CD4-positive, alpha-beta T cell (primary cell): ENCODE results near the gene PUSL1. TPM values are rescaled to one million over a fixed set of nuclear protein-coding genes. Genes with fewer than 3 reads are reported as not detected.

Source experiments
- ATAC-seq: fragments of 200-7000 bp; cut with Tn5 transposase; one replicate; pipeline ENCODE4 v1.10.0; 2022; ENCODE audit warnings: mild to moderate bottlenecking; ENCODE audit not compliant: poor library complexity
- CTCF ChIA-PET: fragments of 350-600 bp; sonication (Branson Sonifier 250); formaldehyde crosslinking; loops from one replicate; lab custom pipeline; 2021; ENCODE audit warnings: antibody characterized with exemption, inconsistent platforms; lab: Charles Lee
- POLR2A ChIA-PET: fragments of 350-600 bp; sonication (Branson Sonifier 250); formaldehyde crosslinking; loops from one replicate; lab custom pipeline; 2021; ENCODE audit warnings: antibody characterized with exemption, inconsistent platforms; lab: Charles Lee
- DNase-seq, 14 experiments: peaks; one replicate each; pipeline ENCODE4 v3.0.0-alpha.2; 2013 to 2020; ENCODE audit warnings: mixed read lengths in 2 of 14
- H3K27ac ChIP-seq, 2 donors: one replicate each; pipeline versions ENCODE4 v1.5.1 to v1.7.0; 2013; ENCODE audit warnings: low read length in 2 of 2, low read depth in 1 of 2, mild to moderate bottlenecking in 1 of 2
- H3K27me3 ChIP-seq, 2 experiments: 1 replicate in 1 of 2; 2 replicates in 1 of 2; pipeline versions ENCODE4 v1.6.1 to v1.7.0; 2013; ENCODE audit warnings: low read length in 2 of 2, control low read depth in 1 of 2, mild to moderate bottlenecking in 1 of 2, moderate library complexity in 1 of 2; ENCODE audit not compliant: insufficient read depth in 2 of 2, control insufficient read depth in 1 of 2
- H3K36me3 ChIP-seq: one replicate; pipeline ENCODE4 v1.6.1; 2013; ENCODE audit warnings: low read length, control low read depth; ENCODE audit not compliant: insufficient read depth
- H3K4me1 ChIP-seq: one replicate; pipeline ENCODE4 v1.6.1; 2013; ENCODE audit warnings: low read length, control low read depth; ENCODE audit not compliant: insufficient read depth
- H3K4me3 ChIP-seq: one replicate; pipeline ENCODE4 v1.5.1; 2013; ENCODE audit warnings: mild to moderate bottlenecking, low read length, moderate library complexity
- H3K9me3 ChIP-seq, 2 experiments: 1 replicate in 1 of 2; 2 replicates in 1 of 2; pipeline versions ENCODE4 v1.6.1 to v1.7.0; 2013; ENCODE audit warnings: low read length in 2 of 2, mild to moderate bottlenecking in 2 of 2, control low read depth in 1 of 2, moderate library complexity in 1 of 2; ENCODE audit not compliant: control insufficient read depth in 1 of 2, insufficient read depth in 1 of 2
- H3K27ac Mint-ChIP-seq: one replicate; pipeline ENCODE4 v1.8.0; 2020; ENCODE audit warnings: mixed read lengths
- H3K27me3 Mint-ChIP-seq: one replicate; pipeline ENCODE4 v1.8.0; 2021; ENCODE audit warnings: mixed read lengths
- H3K36me3 Mint-ChIP-seq: one replicate; pipeline ENCODE4 v1.8.0; 2021; ENCODE audit warnings: low read depth, mixed read lengths
- H3K4me1 Mint-ChIP-seq: one replicate; pipeline ENCODE4 v1.8.0; 2021; ENCODE audit warnings: low read depth, mixed read lengths
- H3K4me3 Mint-ChIP-seq: one replicate; pipeline ENCODE4 v1.8.0; 2020; ENCODE audit warnings: mild to moderate bottlenecking, mixed read lengths
- H3K9me3 Mint-ChIP-seq: one replicate; pipeline ENCODE4 v1.8.0; 2020; ENCODE audit warnings: mixed read lengths
- CTCF ChIP-seq: fragments of 200-600 bp; IDR thresholded peaks from one replicate; pipeline ENCODE4 v1.8.0; 2022; ENCODE audit warnings: antibody characterized with exemption, mild to moderate bottlenecking
- intact Hi-C, 2 experiments: fragments of 100-400 bp; cut with DNase I in 1 of 2; cut with micrococcal nuclease in 1 of 2; formaldehyde crosslinking; loops; one replicate each; pipeline versions ENCODE4 v1.15.1 to v1.9.0; 2023 to 2025; cut with DNase I, micrococcal nuclease
- total RNA-seq, 174 experiments: library from RNA in 2 of 174; stranded (reverse) in 2 of 174; gene quantifications; one replicate each; pipeline ENCODE4 v1.2.3 and lab custom pipeline; 2021 to 2026

PUSL1 gene
- total RNA-seq, 2 experiments from 2014 or later = 18.1 to 19.2 TPM

- no peak for TF ChIP-seq CTCF
- Histone ChIP-seq H3K4me3 (no peak overlapping the region), H3K27me3 (no peaks in the 10 kb centered on the region), H3K4me1 (peaks cover 4% of the 10 kb centered on the region), H3K27ac (no peak overlapping the region), H3K36me3 (peaks cover 10% of the 10 kb centered on the region), H3K9me3 (peaks cover 0 to 5% of the 10 kb centered on the region in 2 experiments)
- no peaks in the 10 kb centered on the region for H3K4me1 Mint-ChIP-seq
- ATAC-seq = no peak
- DNase-seq = no peak
- no peak overlapping the region for H3K27ac Mint-ChIP-seq
- POLR2A ChIA-PET = no interaction called here
- H3K27me3 Mint-ChIP-seq = no peaks in the 10 kb centered on the region
- H3K9me3 Mint-ChIP-seq = no peaks in the 10 kb centered on the region
- CTCF ChIA-PET = no interaction called here
- H3K4me3 Mint-ChIP-seq = no peak overlapping the region
- intact Hi-C loops = no loop called here
- H3K36me3 Mint-ChIP-seq = no peaks in the 10 kb centered on the region
Measured at GRCh38 chr1:1335283-1335682, 26.9 kb downstream of the PUSL1 start.

GRCh38 chr1:1335792-1336248, 27.4 kb downstream of the PUSL1 start:
- Histone ChIP-seq H3K36me3 (peaks cover 12% of the 10 kb centered on the region), H3K4me1 (no peaks in the 10 kb centered on the region), H3K27ac (no peak overlapping the region), H3K27me3 (no peaks in the 10 kb centered on the region), H3K9me3 (peaks cover 0 to 5% of the 10 kb centered on the region in 2 experiments), H3K4me3 (no peak overlapping the region)
- CTCF ChIA-PET = no interaction called here
- ATAC-seq (no peak), DNase-seq (no peak)
- H3K4me3 Mint-ChIP-seq = no peak overlapping the region
- H3K4me1 Mint-ChIP-seq = no peaks in the 10 kb centered on the region
- peaks cover 2% of the 10 kb centered on the region for H3K36me3 Mint-ChIP-seq
- intact Hi-C loops = no loop called here
- no peak for TF ChIP-seq CTCF
- no peaks in the 10 kb centered on the region for H3K27me3 Mint-ChIP-seq
- H3K27ac Mint-ChIP-seq = no peak overlapping the region
- POLR2A ChIA-PET = no interaction called here
- H3K9me3 Mint-ChIP-seq = no peaks in the 10 kb centered on the region

- ChIA-PET CTCF (no interaction called here), POLR2A (no interaction called here)
- H3K9me3 ChIP-seq = peaks cover 0 to 5% of the 10 kb centered on the region in 2 experiments
- Mint-ChIP-seq H3K4me1 (no peaks in the 10 kb centered on the region), H3K4me3 (no peak overlapping the region), H3K36me3 (peaks cover 7% of the 10 kb centered on the region), H3K27me3 (no peaks in the 10 kb centered on the region), H3K27ac (no peak overlapping the region), H3K9me3 (no peaks in the 10 kb centered on the region)
- H3K4me3 ChIP-seq = no peak overlapping the region
- H3K27ac ChIP-seq = no peak overlapping the region
- ATAC-seq (no peak), DNase-seq (no peak)
- H3K4me1 ChIP-seq = no peaks in the 10 kb centered on the region
- H3K27me3 ChIP-seq = no peaks in the 10 kb centered on the region
- intact Hi-C loops = no loop called here
- no peak for TF ChIP-seq CTCF
- H3K36me3 ChIP-seq = peaks cover 12% of the 10 kb centered on the region
Measured at GRCh38 chr1:1336446-1336845, 28.0 kb downstream of the PUSL1 start.
